ENCODE data around the gene TTC14. TPM values are rescaled to one million over a fixed set of nuclear protein-coding genes. Genes with fewer than 3 reads are reported as not detected.

Gene TTC14
- total RNA-seq, result 36.9 to 51.9 TPM (median 37.7 TPM) in 3 replicates
- long read RNA-seq, full-length matches to known transcripts, result 20 of 26 reads
- long read RNA-seq, partial matches to known transcripts, result 1 of 26 reads
- long read RNA-seq, other reads (novel, unspliced or antisense), result 5 of 26 reads

- Mint-ChIP-seq H3K27ac (ENCODE audit: unreplicated experiment) (peak within 1 kb of the TSS; percentile 94), H3K4me1 (ENCODE audit: low read depth) (peaks cover 15% of the 10 kb centered on the region), H3K27me3 (ENCODE audit: low read depth) (peaks cover 19% of the 10 kb centered on the region)
These were observed at the start of gene TTC14 for GRCh38 chr3:180601688-180602666. TTC14 (plus strand) TSS chr3:180602163; CDS start chr3:180602262, 99 bp downstream.

DNA sequence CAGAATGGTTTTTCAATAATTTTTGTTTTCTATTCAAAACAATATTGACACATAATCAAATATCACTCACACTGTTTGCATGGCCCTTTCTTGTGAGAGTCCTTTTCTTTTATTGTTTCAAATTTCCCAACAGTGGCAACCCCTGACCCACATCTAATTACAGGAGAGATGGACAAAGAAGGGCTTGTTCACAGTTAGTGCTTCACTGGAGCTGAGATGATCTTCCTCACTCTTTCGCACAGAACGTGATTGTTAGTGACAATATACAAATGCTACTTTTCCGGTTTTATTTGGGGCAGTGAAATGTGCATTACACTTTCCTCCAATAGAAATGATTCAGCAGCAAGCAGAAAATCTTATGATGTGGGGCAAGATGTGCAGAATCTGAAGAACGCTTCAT, 38.6 kb upstream of the TTC14 start:
- DNase-seq (ENCODE audit: low spot score), result no peak
- H3K9me3 Mint-ChIP-seq (ENCODE audit: low read depth), result peaks cover 14% of the 10 kb centered on the region
- H3K36me3 Mint-ChIP-seq (ENCODE audit: low read depth), result no peaks in the 10 kb centered on the region
- H3K27ac Mint-ChIP-seq (ENCODE audit: unreplicated experiment), result no peak overlapping the region
- no peak overlapping the region for H3K4me3 Mint-ChIP-seq (ENCODE audit: unreplicated experiment)
- peaks cover 5% of the 10 kb centered on the region for H3K27me3 Mint-ChIP-seq (ENCODE audit: low read depth)
- H3K4me1 Mint-ChIP-seq (ENCODE audit: low read depth), result no peaks in the 10 kb centered on the region
- TF ChIP-seq, protein P1, sequence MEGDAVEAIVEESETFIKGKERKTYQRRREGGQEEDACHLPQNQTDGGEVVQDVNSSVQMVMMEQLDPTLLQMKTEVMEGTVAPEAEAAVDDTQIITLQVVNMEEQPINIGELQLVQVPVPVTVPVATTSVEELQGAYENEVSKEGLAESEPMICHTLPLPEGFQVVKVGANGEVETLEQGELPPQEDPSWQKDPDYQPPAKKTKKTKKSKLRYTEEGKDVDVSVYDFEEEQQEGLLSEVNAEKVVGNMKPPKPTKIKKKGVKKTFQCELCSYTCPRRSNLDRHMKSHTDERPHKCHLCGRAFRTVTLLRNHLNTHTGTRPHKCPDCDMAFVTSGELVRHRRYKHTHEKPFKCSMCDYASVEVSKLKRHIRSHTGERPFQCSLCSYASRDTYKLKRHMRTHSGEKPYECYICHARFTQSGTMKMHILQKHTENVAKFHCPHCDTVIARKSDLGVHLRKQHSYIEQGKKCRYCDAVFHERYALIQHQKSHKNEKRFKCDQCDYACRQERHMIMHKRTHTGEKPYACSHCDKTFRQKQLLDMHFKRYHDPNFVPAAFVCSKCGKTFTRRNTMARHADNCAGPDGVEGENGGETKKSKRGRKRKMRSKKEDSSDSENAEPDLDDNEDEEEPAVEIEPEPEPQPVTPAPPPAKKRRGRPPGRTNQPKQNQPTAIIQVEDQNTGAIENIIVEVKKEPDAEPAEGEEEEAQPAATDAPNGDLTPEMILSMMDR (IDR thresholded peaks at IDR 0.05), result no peak

More at GRCh38 chr3:180601688-180602666, at the start of gene TTC14:
- Mint-ChIP-seq H3K9me3 (ENCODE audit: low read depth) (peaks cover 3% of the 10 kb centered on the region), H3K36me3 (ENCODE audit: low read depth) (peaks cover 15% of the 10 kb centered on the region), H3K4me3 (ENCODE audit: unreplicated experiment) (peak within 1 kb of the TSS; percentile 86)
- peak; percentile 97 for DNase-seq (ENCODE audit: low spot score)
- TF ChIP-seq, protein P1 (IDR thresholded peaks at IDR 0.05), result peak; percentile 44

- no peaks in the 10 kb centered on the region for H3K4me1 Mint-ChIP-seq (ENCODE audit: low read depth)
- H3K27ac Mint-ChIP-seq (ENCODE audit: unreplicated experiment), result no peak overlapping the region
- no peaks in the 10 kb centered on the region for H3K36me3 Mint-ChIP-seq (ENCODE audit: low read depth)
- peaks cover 5% of the 10 kb centered on the region for H3K27me3 Mint-ChIP-seq (ENCODE audit: low read depth)
- H3K4me3 Mint-ChIP-seq (ENCODE audit: unreplicated experiment), result no peak overlapping the region
- TF ChIP-seq, protein P1 (IDR thresholded peaks at IDR 0.05), result no peak
- peaks cover 7% of the 10 kb centered on the region for H3K9me3 Mint-ChIP-seq (ENCODE audit: low read depth)
- no peak for DNase-seq (ENCODE audit: low spot score)
These were observed 37.3 kb upstream of the TTC14 start for GRCh38 chr3:180564676-180565075.

GRCh38 chr3:180570238-180570637, 31.7 kb upstream of the TTC14 start:
- H3K27me3 Mint-ChIP-seq (ENCODE audit: low read depth), result peaks cover 5% of the 10 kb centered on the region
- DNase-seq (ENCODE audit: low spot score), result no peak
- no peak overlapping the region for H3K4me3 Mint-ChIP-seq (ENCODE audit: unreplicated experiment)
- H3K4me1 Mint-ChIP-seq (ENCODE audit: low read depth), result no peaks in the 10 kb centered on the region
- H3K27ac Mint-ChIP-seq (ENCODE audit: unreplicated experiment), result no peak overlapping the region
- H3K36me3 Mint-ChIP-seq (ENCODE audit: low read depth), result no peaks in the 10 kb centered on the region
- H3K9me3 Mint-ChIP-seq (ENCODE audit: low read depth), result no peaks in the 10 kb centered on the region
- TF ChIP-seq, protein P1 (IDR thresholded peaks at IDR 0.05), result no peak

DNA sequence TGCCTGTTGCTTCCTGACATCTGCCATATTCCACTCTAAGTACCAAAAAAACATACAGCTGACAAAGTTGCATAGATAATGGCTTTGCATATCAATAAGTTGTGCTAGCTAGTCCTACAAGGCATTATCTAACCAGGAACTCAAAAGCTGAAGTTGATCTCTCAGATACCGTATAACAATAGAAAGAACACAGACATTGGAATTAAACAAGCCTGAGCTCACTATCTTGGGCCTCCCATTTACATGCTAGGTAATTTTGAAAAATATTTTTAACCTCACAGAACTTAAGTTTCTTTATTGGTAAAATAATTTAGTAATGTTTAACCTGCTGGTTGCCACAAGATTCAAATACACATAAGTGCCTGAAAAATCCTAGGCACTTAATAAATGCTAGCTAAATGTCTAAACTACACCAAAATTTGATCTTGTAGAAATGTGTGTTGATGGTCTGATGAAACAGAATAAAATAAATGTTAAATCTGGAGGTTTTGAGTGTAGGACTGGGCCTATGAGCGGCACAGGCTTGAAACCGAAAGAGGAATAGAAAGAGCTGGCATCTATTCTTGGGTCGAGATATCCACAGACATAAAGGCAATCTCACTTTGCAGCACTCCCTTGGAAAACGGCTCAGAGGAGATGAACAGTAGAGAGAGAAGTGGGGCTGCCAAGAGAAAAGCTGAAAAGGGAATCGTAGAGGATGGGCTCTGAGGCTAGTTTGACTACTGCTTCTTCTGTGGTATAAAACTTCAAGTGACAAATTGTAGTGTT, 29.9 kb upstream of the TTC14 start:
- H3K4me3 Mint-ChIP-seq (ENCODE audit: unreplicated experiment), result no peak overlapping the region
- no peak overlapping the region for H3K27ac Mint-ChIP-seq (ENCODE audit: unreplicated experiment)
- TF ChIP-seq, protein P1 (IDR thresholded peaks at IDR 0.05), result no peak
- no peaks in the 10 kb centered on the region for H3K9me3 Mint-ChIP-seq (ENCODE audit: low read depth)
- H3K36me3 Mint-ChIP-seq (ENCODE audit: low read depth), result no peaks in the 10 kb centered on the region
- no peak for DNase-seq (ENCODE audit: low spot score)
- H3K4me1 Mint-ChIP-seq (ENCODE audit: low read depth), result no peaks in the 10 kb centered on the region
- H3K27me3 Mint-ChIP-seq (ENCODE audit: low read depth), result peaks cover 4% of the 10 kb centered on the region

Data from chondrocyte (in vitro differentiated cells).